ENCODE data around the gene SSB.
"Not testable (repeated sequence)": the region's sequence is repeated elsewhere in the genome, so short reads cannot be mapped to it uniquely, and the experiment has no call there.

The SSB gene

GRCh38 chr2:169839954-169840746 lies 41.5 kb downstream of the SSB start:
- FAIRE-seq, result no peak

GRCh38 chr2:169840747-169841142 lies 42.1 kb downstream of the SSB start:
- no peak for FAIRE-seq

GRCh38 chr2:169841625-169842024 lies 43.0 kb downstream of the SSB start:
- not testable (repeated sequence) for FAIRE-seq

- no peak for FAIRE-seq
Observed at GRCh38 chr2:169845016-169845415, 46.3 kb downstream of the SSB start.

- FAIRE-seq, result not testable (repeated sequence)
Observed at GRCh38 chr2:169848959-169849693, 50.5 kb downstream of the SSB start.

GRCh38 chr2:169849710-169850109 lies 51.0 kb downstream of the SSB start:
- FAIRE-seq, result no peak

- no peak for FAIRE-seq
Observed at GRCh38 chr2:169853041-169853668, 54.5 kb downstream of the SSB start.

- not testable (repeated sequence) for FAIRE-seq
Observed at GRCh38 chr2:169855281-169856258, 56.9 kb downstream of the SSB start.

GRCh38 chr2:169859423-169859822 lies 60.8 kb downstream of the SSB start:
- no peak for FAIRE-seq

GRCh38 chr2:169860149-169860548 lies 61.5 kb downstream of the SSB start:
- FAIRE-seq, result no peak
